Epidermal melanocyte (primary cell): ENCODE results near the gene USP47.

Source experiments
- DNase-seq: peaks from one replicate; pipeline ENCODE4 v3.0.0; 2011; ENCODE audit warnings: low spot score; ENCODE audit not compliant: insufficient read length

USP47 gene

GRCh38 chr11:11864803-11865202, 23.0 kb downstream of the USP47 start:
- no peak for DNase-seq

- no peak for DNase-seq
Observed at GRCh38 chr11:11865449-11865848, 23.7 kb downstream of the USP47 start.

GRCh38 chr11:11866203-11866602, 24.4 kb downstream of the USP47 start:
- no peak for DNase-seq

- DNase-seq = no peak
Observed at GRCh38 chr11:11867720-11868119, 25.9 kb downstream of the USP47 start.

- DNase-seq = no peak
Observed at GRCh38 chr11:11871991-11872401, 30.2 kb downstream of the USP47 start.

GRCh38 chr11:11876458-11876857, 34.7 kb downstream of the USP47 start:
- DNase-seq = no peak

- no peak for DNase-seq
Observed at GRCh38 chr11:11880179-11880578, 38.4 kb downstream of the USP47 start.

- DNase-seq = no peak
Observed at GRCh38 chr11:11882539-11882938, 40.8 kb downstream of the USP47 start.

GRCh38 chr11:11884351-11884750, 42.6 kb downstream of the USP47 start:
- no peak for DNase-seq

GRCh38 chr11:11884774-11885481, 43.2 kb downstream of the USP47 start:
- no peak for DNase-seq

- DNase-seq = no peak
Observed at GRCh38 chr11:11894486-11894885, 52.7 kb downstream of the USP47 start.

- DNase-seq = no peak
Observed at GRCh38 chr11:11895672-11896071, 53.9 kb downstream of the USP47 start.

GRCh38 chr11:11898648-11899047, 56.9 kb downstream of the USP47 start:
- DNase-seq = no peak

GRCh38 chr11:11899401-11899800, 57.6 kb downstream of the USP47 start:
- DNase-seq = no peak

- no peak for DNase-seq
Observed at GRCh38 chr11:11901929-11902328, 60.2 kb downstream of the USP47 start.

- DNase-seq = no peak
Observed at GRCh38 chr11:11909727-11910126, 68.0 kb downstream of the USP47 start.

- DNase-seq = no peak
Observed at GRCh38 chr11:11910541-11910940, 68.8 kb downstream of the USP47 start.

- no peak for DNase-seq
Observed at GRCh38 chr11:11913395-11913794, 71.6 kb downstream of the USP47 start.

GRCh38 chr11:11915625-11916024, 73.9 kb downstream of the USP47 start:
- DNase-seq = no peak

GRCh38 chr11:11916981-11917399, 75.2 kb downstream of the USP47 start:
- DNase-seq = no peak

GRCh38 chr11:11923828-11924227, 82.1 kb downstream of the USP47 start:
- no peak for DNase-seq

GRCh38 chr11:11929920-11930319, 88.1 kb downstream of the USP47 start:
- DNase-seq = no peak

- DNase-seq = no peak
Observed at GRCh38 chr11:11931461-11932055, 89.8 kb downstream of the USP47 start.
